ENCODE results near the gene OTOF. TPM values are rescaled to one million over a fixed set of nuclear protein-coding genes. Genes with fewer than 3 reads are reported as not detected.

OTOF gene
- total and polyA plus RNA-seq, 2 of the 4 experiments (the other 2 are of a cell fraction) = 0.03 TPM; not detected in 1

DNA sequence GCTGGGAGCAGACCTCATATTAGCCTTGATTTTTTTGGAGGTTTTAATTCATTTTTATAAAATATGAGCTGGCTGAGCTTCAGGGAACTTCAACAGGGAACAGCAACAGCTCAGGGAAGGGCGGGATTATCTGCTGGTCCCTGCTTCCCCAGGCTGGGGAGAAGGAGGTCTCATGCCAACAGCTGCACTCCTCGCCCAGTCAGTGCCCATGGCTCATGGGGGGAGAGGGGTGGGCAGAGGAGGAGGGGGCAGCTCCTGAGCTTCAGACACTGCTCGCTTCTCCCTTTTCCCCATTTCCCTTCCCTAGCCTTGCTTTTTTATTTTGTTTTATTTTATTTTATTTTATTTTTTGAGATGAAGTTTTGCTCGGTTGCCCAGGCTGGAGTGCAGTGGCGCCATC is 442 bp upstream of the OTOF start:
- 100% methylated on average over 2 of the region's 5 CpGs; no CpG with 5 or more reads in 1 of the 2 experiments for WGBS, 2 experiments (ENCODE audit: extremely low coverage in 2 of 2, insufficient read length in 1 of 2)

More for the DNA sequence above, 442 bp upstream of the OTOF start:
- Histone ChIP-seq H3K4me1 (ENCODE audit: control insufficient read depth, insufficient read depth, low read length) (no peaks in the 10 kb centered on the region), H3K9me3 (ENCODE audit: control insufficient read depth, insufficient read depth, low read length) (no peaks in the 10 kb centered on the region), H3K4me3 (ENCODE audit: insufficient read depth, low read depth, low read length) (no peak overlapping the region), H3K56ac (ENCODE audit: extremely low read depth, insufficient read depth, low read length) (no peak overlapping the region), H2BK120ac (ENCODE audit: low read depth, low read length) (no peak overlapping the region), H2AK9ac (replicated peaks; ENCODE audit: low read depth, low read length, poor library complexity) (no peak overlapping the region), H3K36me3 (ENCODE audit: control insufficient read depth, insufficient read depth, low read length) (no peaks in the 10 kb centered on the region), H4K8ac (ENCODE audit: low read depth in 2 of 2, low read length in 2 of 2) (no peak overlapping the region), H3K4me2 (ENCODE audit: low read depth, low read length) (no peak overlapping the region), H3K27ac (ENCODE audit: insufficient read depth, low read length) (no peak overlapping the region), H3K27me3 (ENCODE audit: control insufficient read depth, insufficient read depth, low read length) (peaks cover 2% of the 10 kb centered on the region; the same call in 1 of the 2 replicates), H3K4ac (ENCODE audit: low read depth, low read length) (no peak overlapping the region), H2BK15ac (ENCODE audit: low read depth, low read length) (no peak overlapping the region), H4K20me1 (ENCODE audit: insufficient read depth, low read length) (no peaks in the 10 kb centered on the region), H2BK5ac (ENCODE audit: low read depth, low read length, poor library complexity, severe bottlenecking) (no peak overlapping the region), H3K18ac (ENCODE audit: low read depth, low read length) (no peak overlapping the region), H3K9ac (ENCODE audit: low read depth, low read length) (no peak overlapping the region), H2AK5ac (ENCODE audit: low read depth, low read length) (no peak overlapping the region), H4K91ac (ENCODE audit: insufficient read depth, low read depth, low read length) (no peak overlapping the region), H4K5ac (ENCODE audit: low read depth, low read length) (no peak overlapping the region), H2AFZ (replicated peaks; ENCODE audit: low read length, poor library complexity) (no peak overlapping the region), H3K79me1 (ENCODE audit: low read depth in 1 of 2, low read length in 2 of 2) (no peaks in the 10 kb centered on the region), H3K14ac (replicated peaks; ENCODE audit: low read depth, low read length) (no peak overlapping the region), H2BK20ac (ENCODE audit: low read depth, low read length) (no peak overlapping the region), H3K23ac (ENCODE audit: low read depth, low read length) (no peak overlapping the region), H3K9me1 (ENCODE audit: insufficient read depth, low read length) (peaks cover 6% of the 10 kb centered on the region)
- BruUV-seq (replicated peaks) = no TSS peak
- ChIA-PET POLR2A (ENCODE audit: unreplicated experiment) (no interaction called here), CTCF (interaction anchor here (1.2 kb wide), 1 partner anchor 16 kb away, joined by 3 read pairs; no protein-coding TSS in a partner anchor)
- intact Hi-C loops (cut with micrococcal nuclease) = no loop called here
- TF ChIP-seq CHD1 (IDR thresholded peaks at IDR 0.05; ENCODE audit: low read depth, low read length) (no peak), SMC3 (IDR thresholded peaks at IDR 0.05; ENCODE audit: low read depth, low read length) (no peak), RAD21 (IDR thresholded peaks at IDR 0.05; ENCODE audit: low read length) (no peak), FOS (IDR thresholded peaks at IDR 0.05; ENCODE audit: low read depth, low read length) (no peak), CEBPB (IDR thresholded peaks at IDR 0.05; ENCODE audit: low read depth, low read length) (no peak), NFE2L2 (IDR thresholded peaks at IDR 0.05; ENCODE audit: low read depth, low read length) (no peak), MAFK (IDR thresholded peaks at IDR 0.05; ENCODE audit: low read depth, low read length) (no peak), MAZ (IDR thresholded peaks at IDR 0.05; ENCODE audit: borderline replicate concordance, low read depth, low read length) (no peak), MXI1 (IDR thresholded peaks at IDR 0.05; ENCODE audit: borderline replicate concordance, low read depth, low read length) (no peak), POLR2A (IDR thresholded peaks at IDR 0.05; ENCODE audit: low read depth, low read length) (no peak), RFX5 (IDR thresholded peaks at IDR 0.05; ENCODE audit: low read depth, low read length) (no peak), RCOR1 (IDR thresholded peaks at IDR 0.05; ENCODE audit: insufficient replicate concordance, low read length) (no peak), BHLHE40 (IDR thresholded peaks at IDR 0.05; ENCODE audit: low read depth, low read length) (no peak)
- TF ChIP-seq, protein P1, sequence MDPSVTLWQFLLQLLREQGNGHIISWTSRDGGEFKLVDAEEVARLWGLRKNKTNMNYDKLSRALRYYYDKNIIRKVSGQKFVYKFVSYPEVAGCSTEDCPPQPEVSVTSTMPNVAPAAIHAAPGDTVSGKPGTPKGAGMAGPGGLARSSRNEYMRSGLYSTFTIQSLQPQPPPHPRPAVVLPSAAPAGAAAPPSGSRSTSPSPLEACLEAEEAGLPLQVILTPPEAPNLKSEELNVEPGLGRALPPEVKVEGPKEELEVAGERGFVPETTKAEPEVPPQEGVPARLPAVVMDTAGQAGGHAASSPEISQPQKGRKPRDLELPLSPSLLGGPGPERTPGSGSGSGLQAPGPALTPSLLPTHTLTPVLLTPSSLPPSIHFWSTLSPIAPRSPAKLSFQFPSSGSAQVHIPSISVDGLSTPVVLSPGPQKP (IDR thresholded peaks at IDR 0.05; ENCODE audit: borderline replicate concordance, low read depth, low read length) = no peak
- TF ChIP-seq, protein P2, sequence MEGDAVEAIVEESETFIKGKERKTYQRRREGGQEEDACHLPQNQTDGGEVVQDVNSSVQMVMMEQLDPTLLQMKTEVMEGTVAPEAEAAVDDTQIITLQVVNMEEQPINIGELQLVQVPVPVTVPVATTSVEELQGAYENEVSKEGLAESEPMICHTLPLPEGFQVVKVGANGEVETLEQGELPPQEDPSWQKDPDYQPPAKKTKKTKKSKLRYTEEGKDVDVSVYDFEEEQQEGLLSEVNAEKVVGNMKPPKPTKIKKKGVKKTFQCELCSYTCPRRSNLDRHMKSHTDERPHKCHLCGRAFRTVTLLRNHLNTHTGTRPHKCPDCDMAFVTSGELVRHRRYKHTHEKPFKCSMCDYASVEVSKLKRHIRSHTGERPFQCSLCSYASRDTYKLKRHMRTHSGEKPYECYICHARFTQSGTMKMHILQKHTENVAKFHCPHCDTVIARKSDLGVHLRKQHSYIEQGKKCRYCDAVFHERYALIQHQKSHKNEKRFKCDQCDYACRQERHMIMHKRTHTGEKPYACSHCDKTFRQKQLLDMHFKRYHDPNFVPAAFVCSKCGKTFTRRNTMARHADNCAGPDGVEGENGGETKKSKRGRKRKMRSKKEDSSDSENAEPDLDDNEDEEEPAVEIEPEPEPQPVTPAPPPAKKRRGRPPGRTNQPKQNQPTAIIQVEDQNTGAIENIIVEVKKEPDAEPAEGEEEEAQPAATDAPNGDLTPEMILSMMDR (conservative IDR thresholded peaks at IDR 0.05; ENCODE audit: low read depth, low read length) = no peak
- TF ChIP-seq, protein P3, sequence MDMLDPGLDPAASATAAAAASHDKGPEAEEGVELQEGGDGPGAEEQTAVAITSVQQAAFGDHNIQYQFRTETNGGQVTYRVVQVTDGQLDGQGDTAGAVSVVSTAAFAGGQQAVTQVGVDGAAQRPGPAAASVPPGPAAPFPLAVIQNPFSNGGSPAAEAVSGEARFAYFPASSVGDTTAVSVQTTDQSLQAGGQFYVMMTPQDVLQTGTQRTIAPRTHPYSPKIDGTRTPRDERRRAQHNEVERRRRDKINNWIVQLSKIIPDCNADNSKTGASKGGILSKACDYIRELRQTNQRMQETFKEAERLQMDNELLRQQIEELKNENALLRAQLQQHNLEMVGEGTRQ (IDR thresholded peaks at IDR 0.05; ENCODE audit: low read depth, low read length) = no peak
- DNase-seq (no peak), ATAC-seq (ENCODE audit: low read depth) (no peak)
- dilution Hi-C loops (cut with HindIII; ENCODE audit: low sequenced_read_pairs, unreplicated experiment) = no loop called here
- in situ Hi-C loops (cut with MboI; ENCODE audit: low sequenced_read_pairs) = no loop called here
